GM12874 (cell line): Measurements from ENCODE around the gene HNRNPR.

ENCODE experiments used
- TF ChIP-seq, protein P1 (sequence below): IDR thresholded peaks from 2 replicates; pipeline ENCODE4 v1.5.1; 2011; ENCODE audit warnings: low read depth, mild to moderate bottlenecking, control low read depth, low read length, moderate library complexity; ENCODE audit not compliant: insufficient read depth

Gene HNRNPR

DNA sequence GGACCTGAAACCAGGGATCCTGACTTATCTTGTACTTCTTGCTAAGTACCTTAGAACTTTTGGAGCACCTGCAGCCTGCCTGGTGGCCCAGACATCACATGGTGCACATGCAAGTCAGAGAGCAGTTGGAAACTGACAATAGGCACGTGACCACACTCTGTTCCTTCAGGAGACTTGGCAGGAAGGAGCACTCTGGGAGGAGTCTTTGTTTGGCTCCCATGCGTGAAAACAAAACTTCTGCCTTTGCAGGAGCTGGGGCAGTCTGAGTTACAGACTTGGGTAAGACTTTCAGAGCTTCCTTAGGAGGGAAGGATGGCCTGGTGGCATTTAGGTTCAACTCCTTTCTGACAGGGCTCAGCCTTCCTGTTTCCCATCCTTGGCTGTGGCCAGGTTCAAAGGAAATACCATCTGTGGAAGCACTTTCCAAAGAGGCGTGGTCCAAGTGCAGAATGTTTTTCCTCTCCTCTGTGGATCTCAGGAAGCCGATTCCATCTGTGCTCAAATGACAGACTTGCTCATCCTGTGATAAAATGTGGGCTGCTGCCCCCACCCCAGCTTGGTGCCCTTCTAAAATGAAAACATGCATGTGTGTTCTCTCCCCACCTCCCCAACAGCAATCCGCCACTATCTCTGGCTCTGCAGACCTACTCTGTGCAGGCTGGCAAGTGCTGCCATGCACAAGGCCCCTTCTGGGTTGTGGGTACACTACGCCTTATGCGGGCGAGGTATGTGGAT is 39.7 kb upstream of the HNRNPR start:
- TF ChIP-seq, protein P1, sequence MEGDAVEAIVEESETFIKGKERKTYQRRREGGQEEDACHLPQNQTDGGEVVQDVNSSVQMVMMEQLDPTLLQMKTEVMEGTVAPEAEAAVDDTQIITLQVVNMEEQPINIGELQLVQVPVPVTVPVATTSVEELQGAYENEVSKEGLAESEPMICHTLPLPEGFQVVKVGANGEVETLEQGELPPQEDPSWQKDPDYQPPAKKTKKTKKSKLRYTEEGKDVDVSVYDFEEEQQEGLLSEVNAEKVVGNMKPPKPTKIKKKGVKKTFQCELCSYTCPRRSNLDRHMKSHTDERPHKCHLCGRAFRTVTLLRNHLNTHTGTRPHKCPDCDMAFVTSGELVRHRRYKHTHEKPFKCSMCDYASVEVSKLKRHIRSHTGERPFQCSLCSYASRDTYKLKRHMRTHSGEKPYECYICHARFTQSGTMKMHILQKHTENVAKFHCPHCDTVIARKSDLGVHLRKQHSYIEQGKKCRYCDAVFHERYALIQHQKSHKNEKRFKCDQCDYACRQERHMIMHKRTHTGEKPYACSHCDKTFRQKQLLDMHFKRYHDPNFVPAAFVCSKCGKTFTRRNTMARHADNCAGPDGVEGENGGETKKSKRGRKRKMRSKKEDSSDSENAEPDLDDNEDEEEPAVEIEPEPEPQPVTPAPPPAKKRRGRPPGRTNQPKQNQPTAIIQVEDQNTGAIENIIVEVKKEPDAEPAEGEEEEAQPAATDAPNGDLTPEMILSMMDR, result no peak

DNA sequence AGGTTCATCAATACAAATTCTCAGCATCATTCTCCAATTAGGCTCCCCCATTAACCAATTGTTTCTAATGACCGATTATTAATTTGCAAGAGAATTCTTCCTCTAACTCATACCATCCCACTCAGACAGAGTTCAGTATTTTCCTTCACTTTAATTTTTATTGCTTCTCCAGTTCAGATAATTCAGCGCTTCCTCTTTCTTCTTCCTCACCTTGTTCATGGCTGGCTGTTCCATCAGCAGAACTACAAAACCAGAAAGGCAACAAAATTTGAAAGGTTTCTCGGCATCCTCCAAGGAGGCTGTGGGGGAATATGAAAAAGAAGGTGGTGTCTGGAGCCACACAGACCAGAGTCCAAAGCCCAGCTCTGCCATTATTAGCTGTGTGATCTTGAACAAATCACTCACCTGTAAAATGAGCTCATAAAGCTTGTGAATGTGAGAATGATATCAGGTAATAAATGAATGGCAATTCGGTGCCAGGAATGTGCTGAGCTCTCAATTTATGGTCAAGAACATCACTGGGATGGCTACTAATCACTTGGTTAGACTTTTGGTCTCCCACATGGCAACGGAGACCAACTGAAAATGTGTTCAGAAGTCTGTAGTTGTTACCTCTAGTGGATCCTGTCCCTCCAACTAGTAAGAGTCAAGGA is 37.3 kb upstream of the HNRNPR start:
- TF ChIP-seq, protein P1, result no peak

DNA sequence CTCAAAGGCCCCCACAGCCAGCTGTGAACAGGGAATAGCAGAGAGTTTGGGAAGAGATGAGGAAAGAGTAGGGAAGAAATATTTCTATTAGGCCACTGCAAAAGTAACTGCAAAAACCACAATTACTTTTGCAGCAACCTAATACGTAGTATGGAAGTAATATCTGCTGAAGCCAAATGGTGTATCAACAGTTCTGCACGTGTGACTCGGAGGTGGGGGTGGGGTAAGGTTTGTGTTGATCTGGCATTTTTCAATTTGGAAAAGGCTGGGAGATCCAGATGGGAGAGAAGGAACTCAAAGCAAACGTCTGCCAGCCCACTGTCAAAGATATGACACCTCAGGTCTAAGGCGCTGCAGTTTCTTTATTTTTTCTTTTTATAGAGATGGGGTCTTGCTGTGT is 36.6 kb upstream of the HNRNPR start:
- TF ChIP-seq, protein P1, result no peak

DNA sequence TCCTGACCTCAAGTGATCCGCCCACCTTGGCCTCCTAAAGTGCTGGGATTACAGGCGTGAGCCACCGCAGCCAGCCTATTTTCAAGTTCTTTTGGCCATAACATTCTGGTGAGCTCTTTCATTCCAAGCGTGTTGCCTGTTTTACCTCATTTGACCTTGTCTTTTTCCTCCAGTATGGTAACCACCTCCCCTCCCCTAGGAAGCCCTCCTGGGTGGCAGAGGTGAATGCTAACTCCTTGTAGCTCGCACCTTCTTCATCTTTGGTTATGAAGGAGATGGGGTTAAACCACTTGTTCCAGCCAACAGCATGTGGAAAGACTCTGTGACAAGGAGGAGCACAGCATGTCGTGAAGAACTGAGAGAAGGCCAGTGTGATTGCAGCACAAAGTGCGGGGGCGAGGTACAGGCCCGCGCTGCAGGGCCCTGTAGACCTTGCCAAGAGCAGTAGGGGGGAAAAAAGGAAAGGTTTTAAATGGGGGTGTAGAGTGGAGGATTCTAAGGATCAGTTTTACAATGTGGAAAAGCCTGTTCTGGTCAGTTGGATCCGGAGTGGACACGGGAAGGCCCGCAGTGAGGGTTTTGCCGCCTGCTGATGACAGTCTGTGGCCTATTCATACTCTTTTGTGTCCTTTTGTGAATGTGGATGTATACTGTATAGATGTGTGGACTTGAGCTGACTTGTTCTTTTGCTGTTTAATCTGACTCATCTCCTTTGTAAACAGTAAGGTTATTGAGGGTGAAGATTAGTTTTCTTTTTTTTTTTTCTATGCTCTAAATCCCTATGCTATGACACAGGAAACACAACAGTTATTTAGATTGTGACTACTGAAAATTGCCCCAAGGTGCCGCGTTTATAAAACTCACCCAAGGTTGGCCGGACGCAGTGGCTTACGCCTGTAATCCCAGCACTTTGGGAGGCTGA is 33.1 kb upstream of the HNRNPR start:
- TF ChIP-seq, protein P1, result no peak

DNA sequence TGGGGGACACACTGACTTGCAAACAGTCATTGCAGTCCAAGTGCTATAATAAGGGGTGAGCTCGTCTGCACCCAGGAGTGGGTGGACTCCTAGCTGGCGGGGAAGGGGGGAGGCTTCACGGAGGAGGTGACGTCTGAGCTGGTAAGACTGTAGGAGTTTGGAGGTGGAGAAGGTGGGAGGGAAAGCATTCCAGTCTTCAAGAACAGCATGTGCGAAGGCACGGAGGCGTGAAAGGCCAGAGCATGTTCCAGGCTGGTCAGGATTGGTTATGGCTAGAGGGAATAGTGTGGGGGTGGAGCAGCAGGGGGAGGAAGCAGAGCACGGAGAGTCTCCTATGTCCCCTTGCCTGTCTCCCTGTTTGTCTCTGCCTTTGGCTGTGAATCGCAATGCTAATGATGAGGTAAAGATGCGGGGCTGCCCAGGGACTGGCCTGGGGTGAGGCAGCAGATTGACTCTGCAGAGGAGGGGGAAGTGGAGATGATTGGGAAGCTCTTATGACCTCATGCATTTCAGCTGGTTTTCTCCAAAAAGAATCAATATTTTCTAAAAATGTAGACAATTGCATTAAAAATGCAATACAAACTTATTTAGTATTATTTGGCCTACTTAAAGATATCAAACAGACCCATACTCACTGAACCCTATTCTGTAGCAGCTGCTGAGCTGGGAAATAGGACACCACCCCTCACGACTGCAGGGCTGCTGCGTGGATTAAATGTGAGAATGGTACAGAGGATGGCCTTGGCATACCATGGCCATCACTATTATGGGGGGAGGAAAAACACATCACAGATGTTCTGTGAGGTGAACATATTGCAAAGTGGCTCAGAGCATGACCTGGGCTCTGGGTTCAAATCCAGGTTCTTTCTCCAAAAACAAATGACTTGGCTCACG is 28.1 kb upstream of the HNRNPR start:
- TF ChIP-seq, protein P1, result no peak

DNA sequence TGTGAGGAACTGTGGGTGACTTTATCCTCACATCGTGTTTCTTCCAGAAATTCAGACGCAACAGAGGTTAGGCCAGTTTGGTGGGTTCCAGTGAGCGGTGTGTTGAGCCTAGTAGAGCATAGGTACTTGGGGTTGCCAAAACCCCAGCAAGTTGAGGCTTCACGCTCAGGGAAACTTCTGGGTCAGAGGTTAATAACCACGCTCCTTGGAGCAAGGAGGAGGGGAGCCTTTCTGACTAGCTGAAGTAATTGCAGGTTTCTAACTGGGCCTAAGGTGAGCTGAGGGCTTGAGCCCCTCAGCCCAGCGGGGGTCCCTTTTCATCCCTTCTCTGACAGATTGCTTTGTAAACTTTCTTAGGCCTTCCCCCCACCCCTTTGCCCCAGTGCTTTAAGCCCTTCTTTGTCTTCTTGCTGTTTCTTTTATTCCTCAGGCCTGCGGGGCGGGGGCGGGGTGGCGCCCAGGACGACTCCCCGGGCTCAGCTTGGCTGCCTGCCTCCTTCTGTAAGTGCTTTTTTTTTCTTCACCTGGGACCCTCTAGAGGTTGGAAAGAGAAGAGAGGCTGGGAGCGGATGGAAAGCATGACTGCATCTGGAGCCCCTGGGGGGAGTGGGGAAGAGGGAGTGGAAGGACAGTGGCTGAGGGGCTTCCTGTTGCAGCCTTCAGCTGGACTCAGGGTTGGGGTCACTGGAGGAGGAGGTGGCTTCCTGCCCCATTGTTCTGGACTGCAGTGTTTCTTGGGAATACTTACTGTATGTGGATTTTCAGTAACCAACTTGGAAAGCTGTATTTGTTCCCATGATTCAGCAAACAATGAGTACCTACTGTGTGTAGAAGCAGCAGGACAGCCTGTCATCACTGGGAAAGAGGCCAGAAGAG is 26.9 kb upstream of the HNRNPR start:
- TF ChIP-seq, protein P1, result no peak
